ENCODE results near the gene RABGEF1. TPM values are rescaled to one million over a fixed set of nuclear protein-coding genes. Genes with fewer than 3 reads are reported as not detected.
"Not testable (repeated sequence)": the region's sequence is repeated elsewhere in the genome, so short reads cannot be mapped to it uniquely, and the experiment has no call there.

Gene RABGEF1
- total and polyA plus RNA-seq, 2 donors (not counting 1 experiment from before 2014, with no cell fraction given) = 27.9 to 31.0 TPM

- WGBS (ENCODE audit: insufficient coverage) = 100% methylated on average over 2 of the region's 5 CpGs
These were observed 99.8 kb downstream of the RABGEF1 start for GRCh38 chr7:66840316-66840715.

GRCh38 chr7:66841898-66842297, 101.4 kb downstream of the RABGEF1 start:
- Histone ChIP-seq H3K4me2 (replicated peaks; ENCODE audit: low read depth, low read length, poor library complexity, severe bottlenecking) (no peak overlapping the region), H3K27me3 (replicated peaks in 1 of 4; ENCODE audit: control extremely low read depth in 1 of 4, control insufficient read depth in 3 of 4, insufficient read depth in 4 of 4, low read length in 3 of 4) (no peaks in the 10 kb centered on the region), H3K36me3 (replicated peaks in 1 of 2; ENCODE audit: control extremely low read depth in 1 of 2, control insufficient read depth in 1 of 2, extremely low read depth in 1 of 2, insufficient read depth in 2 of 2, low read length in 1 of 2) (no peaks in the 10 kb centered on the region), H3K4me3 (ENCODE audit: control extremely low read depth in 1 of 5, extremely low read depth in 1 of 5, insufficient read depth in 1 of 5, low read depth in 2 of 5, low read length in 4 of 5) (no peak overlapping the region), H3K9ac (ENCODE audit: low read length) (no peak overlapping the region), H3K9me3 (ENCODE audit: control extremely low read depth in 1 of 3, control insufficient read depth in 2 of 3, insufficient read depth in 1 of 3, low read length in 2 of 3) (peaks cover 0 to 3% (median 2%) of the 10 kb centered on the region in 3 donors), H3K4me1 (ENCODE audit: control insufficient read depth in 2 of 2, insufficient read depth in 2 of 2, low read length in 2 of 2) (peaks cover 13 to 16% of the 10 kb centered on the region in 2 donors), H2AFZ (ENCODE audit: insufficient read depth, low read depth, low read length, poor library complexity, severe bottlenecking) (no peak overlapping the region), H4K20me1 (ENCODE audit: control insufficient read depth, insufficient read depth, low read length, poor library complexity, severe bottlenecking) (no peaks in the 10 kb centered on the region), H3K27ac (ENCODE audit: low read length in 2 of 2) (no peak overlapping the region), H3K79me2 (ENCODE audit: control insufficient read depth, insufficient read depth, low read length) (peaks cover 12% of the 10 kb centered on the region)
- POLR2A ChIA-PET = no interaction called here
- ATAC-seq (ENCODE audit: low read depth) = no peak
- H3K4me1 Mint-ChIP-seq = peaks cover 18% of the 10 kb centered on the region
- DNase-seq = no peak
- intact Hi-C loops (cut with micrococcal nuclease) = loop anchor here (5.0 kb wide), 1 partner anchor 285 kb away; no protein-coding TSS in a partner anchor
- CTCF ChIA-PET = no interaction called here
- no peaks in the 10 kb centered on the region for H3K27me3 Mint-ChIP-seq
- no peak for TF ChIP-seq EZH2 (IDR thresholded peaks at IDR 0.05; ENCODE audit: borderline replicate concordance, insufficient read depth, low read depth, low read length, poor library complexity, severe bottlenecking)
- TF ChIP-seq CTCF (IDR thresholded peaks at IDR 0.05) = no peak
- no peaks in the 10 kb centered on the region for H3K9me3 Mint-ChIP-seq (ENCODE audit: insufficient read depth)
- 100% methylated on average over 1 of the region's 5 CpGs for WGBS (ENCODE audit: insufficient coverage)
- H3K4me3 Mint-ChIP-seq = no peak overlapping the region
- no peak overlapping the region for H3K27ac Mint-ChIP-seq

More at GRCh38 chr7:66840316-66840715, 99.8 kb downstream of the RABGEF1 start:
- Mint-ChIP-seq H3K4me1 (peaks cover 14% of the 10 kb centered on the region), H3K9me3 (ENCODE audit: insufficient read depth) (no peaks in the 10 kb centered on the region), H3K27ac (no peak overlapping the region), H3K4me3 (no peak overlapping the region), H3K27me3 (no peaks in the 10 kb centered on the region)
- H3K79me2 ChIP-seq (ENCODE audit: control insufficient read depth, insufficient read depth, low read length) = peaks cover 3% of the 10 kb centered on the region
- ChIA-PET POLR2A (interaction anchor here (0.6 kb wide), 1 partner anchor 458 kb away, joined by 3 read pairs; no protein-coding TSS in a partner anchor), CTCF (no interaction called here)
- intact Hi-C loops (cut with micrococcal nuclease) = loop anchor here (5.0 kb wide), 1 partner anchor 283 kb away; no protein-coding TSS in a partner anchor
- H2AFZ ChIP-seq (ENCODE audit: insufficient read depth, low read depth, low read length, poor library complexity, severe bottlenecking) = no peak overlapping the region
- ATAC-seq (ENCODE audit: low read depth) (no peak), DNase-seq (no peak)
- H3K27me3 ChIP-seq (replicated peaks in 1 of 4; ENCODE audit: control extremely low read depth in 1 of 4, control insufficient read depth in 3 of 4, insufficient read depth in 4 of 4, low read length in 3 of 4) = no peaks in the 10 kb centered on the region
- peaks cover 0 to 13% (median 2%) of the 10 kb centered on the region in 3 donors for H3K9me3 ChIP-seq (ENCODE audit: control extremely low read depth in 1 of 3, control insufficient read depth in 2 of 3, insufficient read depth in 1 of 3, low read length in 2 of 3)
- no peak overlapping the region for H3K27ac ChIP-seq (ENCODE audit: low read length in 2 of 2)
- no peak for TF ChIP-seq CTCF (IDR thresholded peaks at IDR 0.05)
- no peak for TF ChIP-seq EZH2 (IDR thresholded peaks at IDR 0.05; ENCODE audit: borderline replicate concordance, insufficient read depth, low read depth, low read length, poor library complexity, severe bottlenecking)
- H3K4me2 ChIP-seq (replicated peaks; ENCODE audit: low read depth, low read length, poor library complexity, severe bottlenecking) = no peak overlapping the region
- H3K9ac ChIP-seq (ENCODE audit: low read length) = no peak overlapping the region
- no peaks in the 10 kb centered on the region for H3K36me3 ChIP-seq (replicated peaks in 1 of 2; ENCODE audit: control extremely low read depth in 1 of 2, control insufficient read depth in 1 of 2, extremely low read depth in 1 of 2, insufficient read depth in 2 of 2, low read length in 1 of 2)
- peaks cover 7 to 10% of the 10 kb centered on the region in 2 donors for H3K4me1 ChIP-seq (ENCODE audit: control insufficient read depth in 2 of 2, insufficient read depth in 2 of 2, low read length in 2 of 2)
- no peaks in the 10 kb centered on the region for H4K20me1 ChIP-seq (ENCODE audit: control insufficient read depth, insufficient read depth, low read length, poor library complexity, severe bottlenecking)
- no peak overlapping the region for H3K4me3 ChIP-seq (ENCODE audit: control extremely low read depth in 1 of 5, extremely low read depth in 1 of 5, insufficient read depth in 1 of 5, low read depth in 2 of 5, low read length in 4 of 5)

DNA sequence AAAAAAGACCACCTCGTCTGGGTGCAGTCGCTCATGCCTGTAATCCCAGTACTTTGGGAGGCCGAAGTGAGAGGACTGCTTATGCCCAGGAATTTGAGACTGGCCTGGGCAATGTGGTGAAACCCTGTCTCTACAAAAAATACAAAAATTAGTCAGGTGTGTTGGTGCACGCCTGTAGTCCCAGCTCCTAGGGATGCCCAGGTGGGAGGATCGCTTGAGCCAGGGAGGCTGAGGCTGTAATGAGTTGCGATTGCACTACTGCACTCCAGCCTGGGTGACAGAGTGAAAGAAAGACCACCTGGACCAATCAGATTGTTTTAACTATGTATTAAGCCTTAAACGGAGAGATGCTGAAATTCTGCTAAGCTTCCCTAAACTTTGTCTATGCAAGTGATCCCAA, 103.0 kb downstream of the RABGEF1 start:
- DNase-seq; CTCF ChIA-PET; H3K4me3 ChIP-seq (ENCODE audit: control extremely low read depth in 1 of 5, extremely low read depth in 1 of 5, insufficient read depth in 1 of 5, low read depth in 2 of 5, low read length in 4 of 5); H3K9me3 Mint-ChIP-seq (ENCODE audit: insufficient read depth); H3K27me3 ChIP-seq (replicated peaks in 1 of 4; ENCODE audit: control extremely low read depth in 1 of 4, control insufficient read depth in 3 of 4, insufficient read depth in 4 of 4, low read length in 3 of 4); H3K9ac ChIP-seq (ENCODE audit: low read length); H3K27me3 Mint-ChIP-seq; ATAC-seq (ENCODE audit: low read depth); H3K9me3 ChIP-seq (ENCODE audit: control extremely low read depth in 1 of 3, control insufficient read depth in 2 of 3, insufficient read depth in 1 of 3, low read length in 2 of 3); H3K36me3 ChIP-seq (replicated peaks in 1 of 2; ENCODE audit: control extremely low read depth in 1 of 2, control insufficient read depth in 1 of 2, extremely low read depth in 1 of 2, insufficient read depth in 2 of 2, low read length in 1 of 2); H3K27ac ChIP-seq (ENCODE audit: low read length in 2 of 2); H4K20me1 ChIP-seq (ENCODE audit: control insufficient read depth, insufficient read depth, low read length, poor library complexity, severe bottlenecking): not testable (repeated sequence)
- Mint-ChIP-seq H3K4me3 (peak overlapping the region; percentile 95), H3K4me1 (peaks cover 23% of the 10 kb centered on the region), H3K27ac (peak overlapping the region; percentile 100)
- WGBS (ENCODE audit: insufficient coverage) = 66% methylated on average over 5 of the region's 7 CpGs
- intact Hi-C loops (cut with micrococcal nuclease) = loop anchor here (5.0 kb wide), 1 partner anchor 286 kb away; no protein-coding TSS in a partner anchor
- Histone ChIP-seq H3K79me2 (ENCODE audit: control insufficient read depth, insufficient read depth, low read length) (peaks cover 12% of the 10 kb centered on the region), H3K4me2 (replicated peaks; ENCODE audit: low read depth, low read length, poor library complexity, severe bottlenecking) (peak overlapping the region; percentile 98), H3K4me1 (ENCODE audit: control insufficient read depth in 2 of 2, insufficient read depth in 2 of 2, low read length in 2 of 2) (peaks cover 13 to 16% of the 10 kb centered on the region in 2 donors), H2AFZ (ENCODE audit: insufficient read depth, low read depth, low read length, poor library complexity, severe bottlenecking) (peak overlapping the region; percentile 100)
- POLR2A ChIA-PET = interaction anchor here (1.6 kb wide), 1 partner anchor 215 kb away, joined by 3 read pairs; the partner anchor contains the start of gene KCTD7
